Naive thymus-derived CD4-positive, alpha-beta T cell (primary cell): ENCODE results near the gene ATOH8. TPM values are rescaled to one million over a fixed set of nuclear protein-coding genes. Genes with fewer than 3 reads are reported as not detected.

Experiments used
- ATAC-seq: fragments of 150-1000 bp; cut with Tn5 transposase; 2 replicates; pipeline ENCODE4 v1.10.0; 2021; ENCODE audit warnings: mild to moderate bottlenecking, moderate library complexity
- CTCF ChIA-PET: fragments of 350-600 bp; sonication (Branson Sonifier 250); formaldehyde crosslinking; loops from one replicate; lab custom pipeline; 2021; ENCODE audit warnings: antibody characterized with exemption; lab: Charles Lee
- POLR2A ChIA-PET: fragments of 350-600 bp; sonication (Branson Sonifier 250); formaldehyde crosslinking; loops from one replicate; lab custom pipeline; 2021; ENCODE audit warnings: antibody characterized with exemption, inconsistent platforms; lab: Charles Lee
- DNase-seq, 9 donors: peaks; one replicate each; pipeline versions ENCODE4 v3.0.0 to v3.0.0-alpha.2; 2020 to 2022; ENCODE audit warnings: mixed read lengths in 1 of 9
- H3K27ac ChIP-seq: one replicate; pipeline ENCODE4 v1.7.0; 2013; ENCODE audit warnings: mild to moderate bottlenecking, low read depth, low read length, moderate library complexity
- H3K27me3 ChIP-seq, 2 donors: one replicate each; pipeline ENCODE4 v1.7.0; 2013; ENCODE audit warnings: low read length in 2 of 2, mild to moderate bottlenecking in 2 of 2, moderate library complexity in 2 of 2; ENCODE audit not compliant: control insufficient read depth in 2 of 2, insufficient read depth in 2 of 2
- H3K36me3 ChIP-seq, 3 experiments: 1 replicate in 2 of 3; 2 replicates in 1 of 3; pipeline ENCODE4 v1.7.0; 2013; ENCODE audit warnings: low read length in 3 of 3, mild to moderate bottlenecking in 3 of 3, moderate library complexity in 1 of 3; ENCODE audit not compliant: insufficient read depth in 3 of 3, control insufficient read depth in 2 of 3
- H3K4me1 ChIP-seq, 2 donors: one replicate each; pipeline ENCODE4 v1.7.0; 2013; ENCODE audit warnings: low read length in 2 of 2, mild to moderate bottlenecking in 2 of 2, moderate library complexity in 1 of 2; ENCODE audit not compliant: control insufficient read depth in 2 of 2, insufficient read depth in 2 of 2
- H3K4me3 ChIP-seq: 2 replicates; pipeline ENCODE4 v1.7.0; 2013; ENCODE audit warnings: mild to moderate bottlenecking, low read length
- H3K9me3 ChIP-seq, 3 experiments: 1 replicate in 2 of 3; 2 replicates in 1 of 3; pipeline ENCODE4 v1.7.0; 2013; ENCODE audit warnings: low read length in 3 of 3; ENCODE audit not compliant: control insufficient read depth in 2 of 3
- H3K27ac Mint-ChIP-seq, 9 donors: one replicate each; pipeline ENCODE4 v1.8.0; 2020 to 2022; ENCODE audit warnings: mixed read lengths in 9 of 9, mild to moderate bottlenecking in 8 of 9, moderate library complexity in 5 of 9, inconsistent platforms in 2 of 9
- H3K27me3 Mint-ChIP-seq, 5 donors: one replicate each; pipeline ENCODE4 v1.8.0; 2021 to 2022; ENCODE audit warnings: mixed read lengths in 5 of 5, mild to moderate bottlenecking in 1 of 5
- H3K36me3 Mint-ChIP-seq, 5 donors: one replicate each; pipeline ENCODE4 v1.8.0; 2020 to 2022; ENCODE audit warnings: mixed read lengths in 5 of 5, mild to moderate bottlenecking in 3 of 5, inconsistent platforms in 1 of 5
- H3K4me1 Mint-ChIP-seq, 7 donors: one replicate each; pipeline ENCODE4 v1.8.0; 2020 to 2022; ENCODE audit warnings: mixed read lengths in 7 of 7, mild to moderate bottlenecking in 3 of 7, inconsistent platforms in 1 of 7
- H3K4me3 Mint-ChIP-seq, 10 donors: one replicate each; pipeline ENCODE4 v1.8.0; 2020 to 2022; ENCODE audit warnings: mild to moderate bottlenecking in 10 of 10, mixed read lengths in 10 of 10, moderate library complexity in 6 of 10, inconsistent platforms in 2 of 10
- H3K9me3 Mint-ChIP-seq, 11 donors: one replicate each; pipeline ENCODE4 v1.8.0; 2020 to 2022; ENCODE audit warnings: mixed read lengths in 11 of 11, mild to moderate bottlenecking in 4 of 11, inconsistent platforms in 1 of 11, moderate library complexity in 1 of 11
- intact Hi-C, 2 donors: fragments of 100-400 bp; cut with micrococcal nuclease; formaldehyde crosslinking; loops; one replicate each; pipeline ENCODE4 v1.15.1; 2023
- polyA plus RNA-seq, 2 donors: library from polyadenylated mRNA; unstranded; fragments of 300-500 nt; fragmentation: Illumina TruSeq; gene quantifications; one replicate each; pipeline ENCODE4 v1.2.3, GENCODE V29; 2021
- total RNA-seq, 6 experiments: library from RNA in 5 of 6; stranded (reverse) in 5 of 6; gene quantifications; 1 replicate in 5 of 6; 2 replicates in 1 of 6; pipeline ENCODE4 v1.2.3 and lab custom pipeline; 2021 to 2026

The ATOH8 gene
- total and polyA plus RNA-seq, 7 experiments from 2014 or later, result 0.42 to 0.73 TPM; not detected in 5

DNA sequence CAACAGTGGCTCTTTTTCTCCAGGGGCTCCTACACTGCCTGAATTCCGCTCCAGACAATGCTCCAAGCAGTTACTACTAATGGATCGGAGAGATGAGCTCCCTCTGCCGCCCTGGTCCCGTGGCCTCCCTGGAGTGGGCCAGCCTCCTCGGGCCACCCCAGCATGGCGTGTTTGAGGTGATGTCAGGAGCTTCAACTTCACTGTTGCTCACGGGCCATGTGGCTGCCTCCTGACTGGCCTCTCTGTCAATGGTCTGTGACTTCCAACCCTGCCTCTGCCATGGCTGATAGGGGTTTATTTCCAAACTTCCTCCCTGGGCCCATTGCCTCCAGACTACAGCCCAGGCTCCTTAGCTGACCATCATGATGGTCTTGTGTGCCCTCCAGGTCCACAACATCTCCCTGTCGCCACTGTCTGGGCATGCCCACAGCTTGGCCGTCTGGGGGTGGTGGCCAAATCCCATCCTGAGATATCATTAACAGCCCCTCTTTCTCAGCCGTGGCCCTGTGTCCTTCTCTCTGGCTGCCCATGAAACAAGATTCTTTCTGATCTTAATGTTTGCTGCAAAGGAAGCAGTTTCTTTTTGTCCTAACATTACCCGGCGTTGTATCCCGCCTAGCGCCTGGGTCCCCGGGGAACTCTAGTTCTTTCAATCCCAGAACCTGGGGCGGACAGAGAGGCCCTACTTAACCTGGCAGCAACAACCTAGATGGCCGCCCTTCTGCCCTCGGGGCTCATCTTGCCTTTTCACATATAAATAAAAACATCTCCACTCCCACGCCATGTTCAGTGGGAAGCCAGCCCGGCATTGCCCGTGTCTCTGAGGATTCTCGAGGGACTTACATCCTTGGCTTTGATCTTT lies 38.1 kb downstream of the ATOH8 start:
- ChIA-PET CTCF (no interaction called here), POLR2A (no interaction called here)
- H3K36me3 Mint-ChIP-seq, result no peaks in the 10 kb centered on the region
- Histone ChIP-seq H3K4me3 (no peak overlapping the region), H3K27ac (no peak overlapping the region), H3K4me1 (no peaks in the 10 kb centered on the region), H3K36me3 (no peaks in the 10 kb centered on the region), H3K27me3 (no peaks in the 10 kb centered on the region), H3K9me3 (no peaks in the 10 kb centered on the region)
- intact Hi-C loops, result no loop called here
- no peaks in the 10 kb centered on the region for H3K4me1 Mint-ChIP-seq
- peaks cover 0 to 16% (median 4%) of the 10 kb centered on the region in 5 donors for H3K27me3 Mint-ChIP-seq
- ATAC-seq (no peak), DNase-seq (peak in 1 of 9 donors; percentile 3)
- no peak overlapping the region for H3K4me3 Mint-ChIP-seq
- H3K9me3 Mint-ChIP-seq, result no peaks in the 10 kb centered on the region
- peak overlapping the region in 1 of 9 donors; percentile 17 for H3K27ac Mint-ChIP-seq

DNA sequence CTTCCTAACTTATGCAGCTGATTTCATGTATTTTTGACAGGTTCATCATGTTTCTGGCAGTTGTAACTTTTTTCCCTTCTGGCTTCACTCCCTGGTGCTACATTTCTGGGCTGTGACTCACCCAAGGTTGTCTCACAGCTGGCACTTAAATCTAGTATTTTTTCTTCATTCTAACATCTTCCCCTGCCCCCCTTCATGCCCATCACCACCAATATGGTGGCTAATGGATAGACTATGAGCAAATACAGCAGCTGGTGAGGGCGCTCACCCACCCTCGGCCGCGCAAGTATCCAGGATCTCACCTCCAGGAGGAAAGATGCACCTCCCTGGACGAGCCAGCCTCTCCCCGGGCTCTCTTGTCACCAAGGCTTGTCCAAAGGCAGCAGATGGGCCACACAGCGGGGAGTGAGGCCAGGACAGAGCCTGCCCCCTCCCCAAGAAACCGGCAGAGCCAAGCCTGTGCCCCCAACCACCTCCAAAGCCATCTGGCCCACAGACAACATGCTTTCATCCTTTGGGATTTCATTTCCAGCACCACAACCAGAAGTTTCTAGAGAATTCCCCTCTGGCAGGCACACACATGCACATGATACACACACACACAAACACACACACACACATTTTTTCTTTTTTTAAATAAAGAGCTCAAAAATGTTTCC lies 39.1 kb downstream of the ATOH8 start:
- CTCF ChIA-PET, result interaction anchor here (1.0 kb wide), 1 partner anchor 287 kb away, joined by 4 read pairs; no protein-coding TSS in a partner anchor
- Histone ChIP-seq H3K27ac (no peak overlapping the region), H3K27me3 (no peaks in the 10 kb centered on the region), H3K9me3 (no peaks in the 10 kb centered on the region), H3K4me1 (no peaks in the 10 kb centered on the region), H3K4me3 (no peak overlapping the region), H3K36me3 (no peaks in the 10 kb centered on the region)
- Mint-ChIP-seq H3K27me3 (peaks cover 6 to 17% (median 12%) of the 10 kb centered on the region in 5 donors), H3K4me1 (no peaks in the 10 kb centered on the region), H3K36me3 (no peaks in the 10 kb centered on the region), H3K4me3 (no peak overlapping the region), H3K9me3 (no peaks in the 10 kb centered on the region), H3K27ac (peak overlapping the region in 1 of 9 donors; percentile 18)
- intact Hi-C loops, result no loop called here
- POLR2A ChIA-PET, result no interaction called here
- DNase-seq (peak in 1 of 9 donors; percentile 1), ATAC-seq (no peak)

DNA sequence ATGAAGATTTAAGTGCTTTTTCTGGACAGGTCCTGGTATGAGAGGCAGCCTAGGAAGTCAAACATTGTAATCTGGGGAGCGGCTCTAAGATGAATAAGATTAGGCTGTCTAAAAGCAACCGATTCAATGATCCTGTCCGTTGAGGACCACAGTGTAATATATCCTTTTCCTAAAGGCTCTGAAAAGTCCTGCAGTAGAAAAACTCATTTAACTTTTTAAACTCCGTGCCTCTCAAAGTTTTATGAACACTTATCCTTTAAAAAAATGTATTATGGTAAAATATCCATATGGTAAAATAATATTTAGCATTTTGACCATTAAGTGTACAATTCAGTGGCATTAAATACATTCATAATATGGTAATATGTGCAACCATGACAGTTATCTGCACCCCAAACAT lies 39.8 kb downstream of the ATOH8 start:
- no peak overlapping the region for H3K27ac ChIP-seq
- H3K4me1 ChIP-seq, result no peaks in the 10 kb centered on the region
- H3K36me3 ChIP-seq, result no peaks in the 10 kb centered on the region
- H3K36me3 Mint-ChIP-seq, result no peaks in the 10 kb centered on the region
- no peaks in the 10 kb centered on the region for H3K4me1 Mint-ChIP-seq
- ChIA-PET POLR2A (no interaction called here), CTCF (interaction anchor here (1.0 kb wide), 1 partner anchor 286 kb away, joined by 4 read pairs; no protein-coding TSS in a partner anchor)
- H3K27me3 Mint-ChIP-seq, result peaks cover 10 to 22% (median 15%) of the 10 kb centered on the region in 5 donors
- no peaks in the 10 kb centered on the region for H3K9me3 ChIP-seq
- H3K27ac Mint-ChIP-seq, result no peak overlapping the region
- ATAC-seq, result no peak
- intact Hi-C loops, result no loop called here
- H3K9me3 Mint-ChIP-seq, result no peaks in the 10 kb centered on the region
- no peak overlapping the region for H3K4me3 ChIP-seq
- no peak overlapping the region for H3K4me3 Mint-ChIP-seq
- H3K27me3 ChIP-seq, result no peaks in the 10 kb centered on the region
- DNase-seq, result no peak

DNA sequence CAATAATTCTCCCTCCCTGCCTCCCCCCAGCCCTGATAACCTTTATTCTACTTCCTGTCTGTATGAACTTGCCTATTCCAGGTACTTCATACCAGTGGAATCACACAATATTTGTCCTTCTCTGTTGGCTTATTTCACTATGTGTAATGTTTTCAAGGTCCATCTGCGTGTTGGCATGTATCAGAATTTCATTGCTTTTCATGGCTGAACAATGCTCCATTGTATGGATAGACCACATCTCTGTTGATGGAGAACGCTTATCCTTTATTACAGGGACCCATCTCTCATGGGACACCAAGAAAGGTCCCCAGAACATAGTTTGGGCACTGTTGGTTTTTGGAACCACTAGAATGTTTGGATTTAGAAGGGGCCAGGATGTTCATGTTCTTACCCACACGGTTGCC lies 40.2 kb downstream of the ATOH8 start:
- H3K36me3 Mint-ChIP-seq, result no peaks in the 10 kb centered on the region
- ATAC-seq, result no peak
- CTCF ChIA-PET, result no interaction called here
- H3K9me3 Mint-ChIP-seq, result no peaks in the 10 kb centered on the region
- no peak overlapping the region for H3K27ac Mint-ChIP-seq
- no peaks in the 10 kb centered on the region for H3K4me1 Mint-ChIP-seq
- H3K27me3 Mint-ChIP-seq, result peaks cover 11 to 26% (median 19%) of the 10 kb centered on the region in 5 donors
- Histone ChIP-seq H3K27me3 (no peaks in the 10 kb centered on the region), H3K36me3 (no peaks in the 10 kb centered on the region), H3K4me3 (no peak overlapping the region), H3K4me1 (no peaks in the 10 kb centered on the region), H3K27ac (no peak overlapping the region), H3K9me3 (no peaks in the 10 kb centered on the region)
- POLR2A ChIA-PET, result no interaction called here
- no peak overlapping the region for H3K4me3 Mint-ChIP-seq
- no peak for DNase-seq
- intact Hi-C loops, result no loop called here

DNA sequence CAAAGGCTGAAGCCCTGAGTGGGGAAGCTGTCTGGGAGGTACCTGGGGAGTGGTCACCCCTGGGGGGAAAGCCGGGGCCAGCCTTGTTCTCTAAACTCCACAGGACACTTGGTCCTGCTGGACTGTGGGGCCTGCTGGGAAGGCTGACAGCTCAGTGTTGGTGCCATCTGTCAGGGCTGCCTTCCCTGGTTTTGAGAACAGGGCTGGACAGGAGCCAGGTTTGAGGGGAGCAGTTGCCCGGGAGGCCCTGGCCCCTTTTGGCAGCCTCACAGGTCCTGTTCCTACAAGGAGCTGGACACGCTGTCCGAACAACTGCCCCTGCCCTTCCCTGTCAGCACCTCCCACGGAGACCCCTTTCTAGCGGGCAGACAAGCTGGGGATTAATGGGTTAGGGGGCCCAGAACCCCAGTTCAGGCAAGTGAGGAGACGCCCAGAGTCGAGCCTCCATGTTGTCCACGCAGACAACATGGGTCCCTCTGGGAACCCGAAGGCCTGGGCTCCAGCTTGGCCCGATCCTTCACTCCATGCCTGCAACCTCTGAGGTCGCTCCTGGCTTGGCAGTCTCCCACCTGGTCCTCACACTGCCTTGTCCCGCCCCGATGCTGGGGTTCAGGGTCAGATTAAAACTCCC lies 40.8 kb downstream of the ATOH8 start:
- Histone ChIP-seq H3K9me3 (no peaks in the 10 kb centered on the region), H3K4me1 (no peaks in the 10 kb centered on the region), H3K27ac (no peak overlapping the region), H3K4me3 (no peak overlapping the region), H3K27me3 (no peaks in the 10 kb centered on the region), H3K36me3 (no peaks in the 10 kb centered on the region)
- peaks cover 0 to under 1% (median 0%) of the 10 kb centered on the region in 11 donors for H3K9me3 Mint-ChIP-seq
- DNase-seq, result no peak
- ChIA-PET CTCF (no interaction called here), POLR2A (no interaction called here)
- peaks cover 0 to under 1% (median 0%) of the 10 kb centered on the region in 7 donors for H3K4me1 Mint-ChIP-seq
- no peak for ATAC-seq
- intact Hi-C loops, result no loop called here
- H3K27me3 Mint-ChIP-seq, result peaks cover 11 to 28% (median 20%) of the 10 kb centered on the region in 5 donors
- no peak overlapping the region for H3K27ac Mint-ChIP-seq
- no peak overlapping the region for H3K4me3 Mint-ChIP-seq
- H3K36me3 Mint-ChIP-seq, result no peaks in the 10 kb centered on the region

DNA sequence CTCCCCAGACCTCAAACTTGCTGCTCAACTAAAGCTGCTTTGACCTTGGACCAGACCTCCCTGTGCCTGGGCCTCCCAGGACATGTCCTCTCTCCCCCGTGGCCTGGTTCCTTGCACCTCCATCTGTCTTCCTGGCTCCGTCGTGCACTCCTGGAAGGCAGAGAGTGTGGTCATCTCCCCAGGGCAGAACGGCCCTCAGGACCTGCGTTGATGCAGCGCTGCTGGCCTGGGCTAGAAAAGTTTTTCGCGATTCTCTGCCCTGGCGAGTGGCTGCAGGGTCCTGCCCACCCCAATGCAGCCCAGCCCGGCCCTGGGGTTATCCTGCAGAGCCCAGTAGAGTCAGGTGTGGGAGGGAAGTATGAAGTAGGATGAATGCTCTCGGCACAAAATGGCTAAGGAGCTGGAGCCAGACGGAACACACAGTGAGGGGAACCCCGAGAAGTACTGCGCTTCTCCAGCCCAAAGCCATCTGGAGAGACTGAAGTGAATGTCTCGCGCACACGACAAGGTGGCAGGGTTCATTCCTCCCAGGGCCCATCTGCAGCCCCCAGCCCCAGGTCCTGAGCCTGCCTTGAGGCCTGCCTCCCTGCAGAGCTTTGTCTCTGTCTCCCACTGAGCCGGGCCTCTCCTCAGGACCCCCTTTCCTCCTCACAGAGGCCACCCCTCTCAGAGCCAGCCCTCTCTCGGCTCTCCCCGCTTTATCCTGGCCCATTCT lies 41.7 kb downstream of the ATOH8 start:
- Mint-ChIP-seq H3K27ac (no peak overlapping the region), H3K9me3 (peaks cover 0 to 6% (median 0%) of the 10 kb centered on the region in 11 donors), H3K36me3 (no peaks in the 10 kb centered on the region), H3K27me3 (peaks cover 11 to 29% (median 20%) of the 10 kb centered on the region in 5 donors), H3K4me1 (peaks cover 0 to 2% (median 0%) of the 10 kb centered on the region in 7 donors), H3K4me3 (no peak overlapping the region)
- intact Hi-C loops, result no loop called here
- Histone ChIP-seq H3K4me3 (no peak overlapping the region), H3K27me3 (no peaks in the 10 kb centered on the region), H3K9me3 (no peaks in the 10 kb centered on the region), H3K27ac (no peak overlapping the region), H3K36me3 (no peaks in the 10 kb centered on the region), H3K4me1 (no peaks in the 10 kb centered on the region)
- CTCF ChIA-PET, result interaction anchor here (1.2 kb wide), 1 partner anchor 18 kb away, joined by 3 read pairs; no protein-coding TSS in a partner anchor
- DNase-seq (no peak), ATAC-seq (no peak)
- POLR2A ChIA-PET, result no interaction called here
